HepG2 (cell line): Measurements from ENCODE around the gene PPP1R18. TPM values are rescaled to one million over a fixed set of nuclear protein-coding genes. Genes with fewer than 3 reads are reported as not detected.

Experiments used
- E2F2 ChIP-seq: sonication (generic); formaldehyde crosslinking; IDR thresholded peaks from 2 replicates; pipeline ENCODE4 v1.4.0; 2020; ENCODE audit warnings: missing genetic modification reagents, borderline replicate concordance
- ERF ChIP-seq: IDR thresholded peaks from 2 replicates; pipeline ENCODE4 v1.6.1; 2018; ENCODE audit warnings: missing biosample characterization, missing genetic modification reagents
- ESRRA ChIP-seq: sonication (generic); formaldehyde crosslinking; IDR thresholded peaks from 2 replicates; pipeline ENCODE4 v1.5.1; 2020; ENCODE audit warnings: mild to moderate bottlenecking, low read depth, missing genetic modification reagents
- HCFC1 ChIP-seq: fragments of 150-350 bp; IDR thresholded peaks from 2 replicates; pipeline ENCODE4 v1.6.1; 2014; ENCODE audit warnings: low read depth, low read length
- ISX ChIP-seq: sonication (generic); formaldehyde crosslinking; conservative IDR thresholded peaks from 2 replicates; pipeline ENCODE4 v1.5.0; 2020; ENCODE audit warnings: missing genetic modification reagents
- JDP2 ChIP-seq: sonication (generic); formaldehyde crosslinking; IDR thresholded peaks from 2 replicates; pipeline ENCODE4 v1.8.1; 2022; ENCODE audit warnings: missing genetic modification reagents, borderline replicate concordance
- KLF16 ChIP-seq, 2 experiments: sonication (generic) in 1 of 2; formaldehyde crosslinking in 1 of 2; IDR thresholded peaks; 2 replicates each; pipeline versions ENCODE4 v1.6.1 to v1.8.0; 2016 to 2023; ENCODE audit warnings: missing genetic modification reagents in 2 of 2, missing compliant biosample characterization in 1 of 2
- KMT2B ChIP-seq: IDR thresholded peaks from 2 replicates; pipeline ENCODE4 v1.6.1; 2016; ENCODE audit warnings: missing genetic modification reagents, missing compliant biosample characterization
- MATR3 ChIP-seq: sonication (generic); formaldehyde crosslinking; IDR thresholded peaks from 2 replicates; pipeline ENCODE4 v1.4.0; 2020; ENCODE audit warnings: missing genetic modification reagents
- NCOA5 ChIP-seq: sonication (generic); formaldehyde crosslinking; IDR thresholded peaks from 2 replicates; pipeline ENCODE4 v1.4.0; 2020; ENCODE audit warnings: missing genetic modification reagents
- NFE2L2 ChIP-seq: fragments of 150-350 bp; IDR thresholded peaks from 2 replicates; pipeline ENCODE4 v1.6.1; 2014; ENCODE audit warnings: low read length
- PPARG ChIP-seq: conservative IDR thresholded peaks from 2 replicates; pipeline ENCODE4 v1.6.1; 2016; ENCODE audit warnings: missing biosample characterization, missing genetic modification reagents
- RCOR2 ChIP-seq: IDR thresholded peaks from 2 replicates; pipeline ENCODE4 v1.6.1; 2016; ENCODE audit warnings: missing biosample characterization, missing genetic modification reagents
- SATB2 ChIP-seq: sonication (generic); formaldehyde crosslinking; IDR thresholded peaks from 2 replicates; pipeline ENCODE4 v1.5.0; 2020; ENCODE audit warnings: missing genetic modification reagents
- SIN3B ChIP-seq: fragments of 150-350 bp; IDR thresholded peaks from 2 replicates; pipeline ENCODE4 v1.6.1; 2014; ENCODE audit warnings: low read length
- TRIM22 ChIP-seq: fragments of 450-650 bp; IDR thresholded peaks from 2 replicates; pipeline ENCODE4 v1.6.1; 2017
- WIZ ChIP-seq: sonication (generic); formaldehyde crosslinking; IDR thresholded peaks from 2 replicates; pipeline ENCODE4 v1.5.1; 2020; ENCODE audit warnings: mild to moderate bottlenecking, missing genetic modification reagents
- XBP1 ChIP-seq: sonication (generic); formaldehyde crosslinking; IDR thresholded peaks from 2 replicates; pipeline ENCODE4 v1.5.0; 2020; ENCODE audit warnings: missing genetic modification reagents
- ZBTB43 ChIP-seq: sonication (generic); formaldehyde crosslinking; conservative IDR thresholded peaks from 2 replicates; pipeline ENCODE4 v1.4.0; 2020; ENCODE audit warnings: missing genetic modification reagents
- ZNF101 ChIP-seq: sonication (generic); formaldehyde crosslinking; IDR thresholded peaks from 2 replicates; pipeline ENCODE4 v1.4.0; 2020; ENCODE audit warnings: mild to moderate bottlenecking, low read depth, missing genetic modification reagents, borderline replicate concordance
- ZNF850 ChIP-seq: sonication (generic); formaldehyde crosslinking; conservative IDR thresholded peaks from 2 replicates; pipeline ENCODE4 v1.9.0; 2021; ENCODE audit warnings: mild to moderate bottlenecking, missing genetic modification reagents
- ZSCAN5A ChIP-seq: sonication (generic); formaldehyde crosslinking; IDR thresholded peaks from 2 replicates; pipeline ENCODE4 v1.8.0; 2022; ENCODE audit warnings: mild to moderate bottlenecking, missing genetic modification reagents, borderline replicate concordance
- polyA plus RNA-seq, 8 experiments: library from polyadenylated mRNA; depleted of rRNA in 3 of 8; stranded (reverse) in 7 of 8; unstranded in 1 of 8; fragments of >200 nt; fragmentation: Illumina TruSeq in 4 of 8; extraction: Trizol in 4 of 8; gene quantifications; 2 replicates each; pipeline versions ENCODE4 v1.2.1 to v1.2.3, GENCODE V29; 2011 to 2016; ENCODE audit warnings: low read depth in 4 of 8, missing spikeins in 1 of 8, mixed read lengths in 1 of 8; ENCODE audit not compliant: insufficient read depth in 1 of 8
- total RNA-seq, 5 experiments: library from RNA; depleted of rRNA; stranded (reverse); fragments of >200 nt; fragmentation: Illumina TruSeq; extraction: Trizol; gene quantifications; 2 replicates each; pipeline ENCODE4 v1.2.3, GENCODE V29; 2016; ENCODE audit warnings: low read depth in 1 of 5
- TF ChIP-seq, protein P1 (sequence below): sonication (generic); formaldehyde crosslinking; IDR thresholded peaks from 2 replicates; pipeline ENCODE4 v1.4.0; 2020; ENCODE audit warnings: mild to moderate bottlenecking, missing genetic modification reagents

PPP1R18 gene
- total and polyA plus RNA-seq, 2 of the 13 experiments (the other 11 are each of a cell fraction or from before 2014, with no cell fraction given) = 4.9 to 9.2 TPM

DNA sequence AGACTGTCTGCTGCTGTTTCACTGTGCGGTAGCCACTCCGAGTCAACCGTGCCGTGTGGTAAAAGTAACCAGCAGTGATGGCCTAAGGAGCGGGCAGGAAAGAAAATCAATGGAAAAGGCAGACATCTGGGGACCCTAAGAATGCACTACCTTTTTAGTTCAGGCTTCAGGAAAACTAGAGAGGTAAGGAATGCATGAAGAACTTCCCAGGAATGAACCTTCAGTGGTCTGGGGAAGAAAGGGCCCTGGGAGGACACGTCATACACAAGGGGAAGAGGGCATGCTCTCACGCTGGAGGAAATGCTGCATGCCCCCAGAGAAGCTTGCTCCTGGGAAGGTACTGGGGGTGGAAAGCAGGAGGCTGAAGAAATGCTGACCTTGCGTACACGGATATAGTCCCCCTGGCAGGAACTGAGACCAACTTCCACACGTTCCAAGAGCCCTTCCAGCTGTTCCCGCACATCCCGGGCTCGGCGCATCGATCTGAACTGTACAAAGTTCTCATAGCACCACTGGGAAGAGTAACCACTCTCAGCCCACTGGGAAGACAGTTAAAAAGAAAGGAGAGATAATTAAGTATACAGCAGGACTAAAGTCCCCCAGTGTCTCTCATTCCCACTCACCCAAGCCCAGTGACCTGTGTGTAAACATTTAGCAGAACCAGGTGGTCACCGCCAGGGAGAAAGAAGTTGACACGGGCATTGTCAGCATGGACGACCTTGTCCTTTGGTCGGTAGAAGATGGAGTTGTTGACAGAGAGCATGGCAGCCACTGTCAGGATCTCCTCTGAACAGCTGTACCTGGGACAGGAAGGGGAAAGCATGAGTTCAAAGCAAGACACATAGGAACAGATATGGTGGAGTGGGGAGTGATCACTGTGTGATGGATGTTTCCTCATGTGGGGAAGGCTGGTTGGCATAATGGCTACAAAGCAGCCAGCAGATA is 31.4 kb downstream of the PPP1R18 start (continued):
- TF ChIP-seq KLF16 (CRISPR knock-in tag; IDR thresholded peaks at IDR 0.05) = peak in 1 of 2 experiments; percentile 88; a peak in 1 of 4 replicates
- TF ChIP-seq NFE2L2 = no peak
- TF ChIP-seq, protein P1, sequence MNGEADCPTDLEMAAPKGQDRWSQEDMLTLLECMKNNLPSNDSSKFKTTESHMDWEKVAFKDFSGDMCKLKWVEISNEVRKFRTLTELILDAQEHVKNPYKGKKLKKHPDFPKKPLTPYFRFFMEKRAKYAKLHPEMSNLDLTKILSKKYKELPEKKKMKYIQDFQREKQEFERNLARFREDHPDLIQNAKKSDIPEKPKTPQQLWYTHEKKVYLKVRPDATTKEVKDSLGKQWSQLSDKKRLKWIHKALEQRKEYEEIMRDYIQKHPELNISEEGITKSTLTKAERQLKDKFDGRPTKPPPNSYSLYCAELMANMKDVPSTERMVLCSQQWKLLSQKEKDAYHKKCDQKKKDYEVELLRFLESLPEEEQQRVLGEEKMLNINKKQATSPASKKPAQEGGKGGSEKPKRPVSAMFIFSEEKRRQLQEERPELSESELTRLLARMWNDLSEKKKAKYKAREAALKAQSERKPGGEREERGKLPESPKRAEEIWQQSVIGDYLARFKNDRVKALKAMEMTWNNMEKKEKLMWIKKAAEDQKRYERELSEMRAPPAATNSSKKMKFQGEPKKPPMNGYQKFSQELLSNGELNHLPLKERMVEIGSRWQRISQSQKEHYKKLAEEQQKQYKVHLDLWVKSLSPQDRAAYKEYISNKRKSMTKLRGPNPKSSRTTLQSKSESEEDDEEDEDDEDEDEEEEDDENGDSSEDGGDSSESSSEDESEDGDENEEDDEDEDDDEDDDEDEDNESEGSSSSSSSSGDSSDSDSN (CRISPR knock-in tag) = peak; percentile 54
- TF ChIP-seq ZSCAN5A (CRISPR knock-in tag) = peak; percentile 60; the same call in 1 of the 2 replicates
- TF ChIP-seq NCOA5 = no peak
- TF ChIP-seq ISX (CRISPR knock-in tag) = no peak
- TF ChIP-seq SIN3B = peak; percentile 64; the same call in 1 of the 2 replicates
- peak; percentile 92 for TF ChIP-seq WIZ (CRISPR knock-in tag)
- TF ChIP-seq KMT2B (CRISPR knock-in tag) = peak; percentile 65; the same call in 1 of the 2 replicates
- peak; percentile 93 for TF ChIP-seq ERF (CRISPR knock-in tag)
- TF ChIP-seq ZBTB43 = no peak
- TF ChIP-seq ZNF850 = no peak
- TF ChIP-seq PPARG (CRISPR knock-in tag) = peak; percentile 63; the same call in 1 of the 2 replicates
- peak; percentile 99 for TF ChIP-seq ESRRA (CRISPR knock-in tag)
- no peak for TF ChIP-seq XBP1 (CRISPR knock-in tag)
- no peak for TF ChIP-seq ZNF101 (CRISPR knock-in tag)
- no peak for TF ChIP-seq MATR3 (CRISPR knock-in tag)
- TF ChIP-seq SATB2 = no peak
- no peak for TF ChIP-seq HCFC1
- no peak for TF ChIP-seq E2F2 (CRISPR knock-in tag)
- no peak for TF ChIP-seq JDP2
- no peak for TF ChIP-seq TRIM22
- TF ChIP-seq RCOR2 = peak; percentile 93
